ENCODE data around the gene LRRC25.

The LRRC25 gene

DNA sequence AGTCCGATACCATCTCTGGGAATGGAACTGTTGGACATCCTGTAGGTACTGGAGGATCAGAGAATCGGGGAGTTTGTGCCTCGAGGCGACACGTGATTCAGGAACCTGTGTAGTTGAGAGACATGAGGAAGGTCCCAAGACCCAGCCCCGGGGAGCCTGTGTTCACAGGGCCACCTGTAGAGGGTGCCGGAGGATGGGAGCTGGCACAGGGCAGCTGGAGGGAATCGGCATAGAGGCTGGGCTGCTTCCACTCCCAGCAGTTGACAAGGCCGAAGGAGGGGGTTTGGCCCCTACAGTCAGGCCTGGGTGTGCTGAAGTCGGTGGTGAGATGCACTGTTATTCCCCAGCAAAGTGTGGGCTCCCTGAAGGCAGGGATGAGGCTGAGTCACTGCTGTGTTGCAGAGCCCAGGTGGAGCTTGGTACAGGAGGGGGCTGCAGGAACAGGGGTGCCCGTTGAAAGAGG is 43.0 kb upstream of the LRRC25 start:
- DNase-seq, result no peak
- Mint-ChIP-seq H3K4me1 (peaks cover 55% of the 10 kb centered on the region), H3K27me3 (ENCODE audit: low read depth, poor library complexity) (peaks cover 4% of the 10 kb centered on the region), H3K4me3 (no peak overlapping the region), H3K9me3 (no peaks in the 10 kb centered on the region), H3K36me3 (ENCODE audit: low read depth) (peaks cover 13% of the 10 kb centered on the region), H3K27ac (peak overlapping the region; percentile 69)
- TF ChIP-seq, protein P1, sequence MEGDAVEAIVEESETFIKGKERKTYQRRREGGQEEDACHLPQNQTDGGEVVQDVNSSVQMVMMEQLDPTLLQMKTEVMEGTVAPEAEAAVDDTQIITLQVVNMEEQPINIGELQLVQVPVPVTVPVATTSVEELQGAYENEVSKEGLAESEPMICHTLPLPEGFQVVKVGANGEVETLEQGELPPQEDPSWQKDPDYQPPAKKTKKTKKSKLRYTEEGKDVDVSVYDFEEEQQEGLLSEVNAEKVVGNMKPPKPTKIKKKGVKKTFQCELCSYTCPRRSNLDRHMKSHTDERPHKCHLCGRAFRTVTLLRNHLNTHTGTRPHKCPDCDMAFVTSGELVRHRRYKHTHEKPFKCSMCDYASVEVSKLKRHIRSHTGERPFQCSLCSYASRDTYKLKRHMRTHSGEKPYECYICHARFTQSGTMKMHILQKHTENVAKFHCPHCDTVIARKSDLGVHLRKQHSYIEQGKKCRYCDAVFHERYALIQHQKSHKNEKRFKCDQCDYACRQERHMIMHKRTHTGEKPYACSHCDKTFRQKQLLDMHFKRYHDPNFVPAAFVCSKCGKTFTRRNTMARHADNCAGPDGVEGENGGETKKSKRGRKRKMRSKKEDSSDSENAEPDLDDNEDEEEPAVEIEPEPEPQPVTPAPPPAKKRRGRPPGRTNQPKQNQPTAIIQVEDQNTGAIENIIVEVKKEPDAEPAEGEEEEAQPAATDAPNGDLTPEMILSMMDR (IDR thresholded peaks at IDR 0.05), result no peak

GRCh38 chr19:18439910-18440237 is 42.5 kb upstream of the LRRC25 start:
- H3K4me3 Mint-ChIP-seq, result peak overlapping the region; percentile 66
- H3K36me3 Mint-ChIP-seq (ENCODE audit: low read depth), result peaks cover 13% of the 10 kb centered on the region
- no peak for DNase-seq
- peaks cover 4% of the 10 kb centered on the region for H3K27me3 Mint-ChIP-seq (ENCODE audit: low read depth, poor library complexity)
- peaks cover 56% of the 10 kb centered on the region for H3K4me1 Mint-ChIP-seq
- peak overlapping the region; percentile 94 for H3K27ac Mint-ChIP-seq
- TF ChIP-seq, protein P1 (IDR thresholded peaks at IDR 0.05), result no peak
- H3K9me3 Mint-ChIP-seq, result no peaks in the 10 kb centered on the region

DNA sequence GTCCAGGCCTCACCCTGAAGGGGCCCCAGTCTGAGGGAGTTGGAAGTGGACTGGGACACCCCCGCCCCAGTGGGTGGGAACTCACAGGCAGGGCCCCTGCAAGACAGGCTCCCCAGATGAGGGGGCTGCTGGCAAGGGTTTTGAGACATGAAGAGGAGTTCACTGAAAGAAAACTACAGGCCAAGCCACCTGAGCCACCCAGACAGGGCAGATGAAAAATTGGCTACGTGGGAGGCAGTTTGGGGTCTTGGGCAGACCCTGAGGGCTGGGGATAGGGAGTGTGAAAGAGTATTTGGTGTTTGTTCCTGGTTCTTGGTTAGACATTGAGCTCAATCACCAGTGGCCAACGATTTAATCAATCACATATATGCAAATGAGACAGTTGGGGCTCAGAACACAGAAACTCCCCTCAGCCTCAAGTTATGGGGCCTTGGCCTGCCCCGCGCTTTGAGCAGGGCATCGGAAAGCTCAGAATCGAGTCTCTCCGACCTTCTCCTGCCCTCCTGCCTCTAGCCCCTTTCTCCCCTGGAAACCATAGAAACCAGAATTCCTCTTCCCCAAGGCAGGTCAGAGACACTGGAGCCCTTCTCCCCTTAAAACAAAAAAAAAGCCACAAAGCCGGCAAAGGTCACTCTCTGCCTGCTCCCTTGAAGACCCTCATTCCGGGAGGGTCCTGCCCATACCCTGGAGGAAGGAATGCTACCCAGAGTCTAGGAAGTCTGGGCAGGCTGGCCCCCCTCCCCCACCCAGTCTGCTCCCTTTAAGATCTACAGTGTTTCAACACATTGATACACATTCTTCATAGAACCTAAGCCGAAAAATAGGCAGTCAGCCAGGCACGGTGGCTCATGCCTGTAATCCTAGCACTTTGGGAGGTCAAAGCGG is 41.8 kb upstream of the LRRC25 start:
- H3K4me3 Mint-ChIP-seq, result peak overlapping the region; percentile 66

DNA sequence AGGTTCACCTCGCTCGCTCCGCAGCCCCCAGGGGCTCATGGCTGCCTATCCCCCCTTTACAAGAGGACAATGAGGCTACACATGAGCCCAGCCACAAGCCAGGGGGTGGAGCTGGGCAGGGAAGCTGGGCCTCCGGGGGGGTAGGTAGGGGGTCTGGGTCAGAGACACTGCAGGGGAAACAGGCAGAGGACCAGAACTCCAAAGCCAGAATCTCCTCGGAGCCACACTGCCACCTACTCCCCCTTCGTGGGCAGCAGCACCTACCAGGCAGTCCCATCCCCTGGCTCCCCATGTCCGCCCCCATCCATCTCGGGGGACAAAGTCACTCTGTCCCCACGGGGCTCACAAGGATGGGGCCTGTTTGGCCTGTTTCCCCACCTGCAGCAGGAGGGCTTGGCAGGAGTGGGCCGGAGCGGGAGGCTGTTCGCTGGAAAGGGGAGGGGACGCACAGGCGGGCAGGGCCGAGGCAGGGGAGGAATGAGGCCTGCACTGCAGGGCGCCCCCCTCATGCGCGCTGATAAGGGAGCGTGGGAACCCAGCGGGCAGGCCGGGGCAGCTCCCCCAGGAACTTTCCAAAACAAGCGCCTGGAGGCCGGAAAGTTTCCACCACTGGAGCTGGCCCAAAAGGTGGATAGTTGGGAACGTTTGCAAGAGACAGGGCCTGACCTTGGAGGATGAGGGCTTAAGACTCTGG is 41.1 kb upstream of the LRRC25 start:
- peak; percentile 58 for DNase-seq
- peaks cover 8% of the 10 kb centered on the region for H3K27me3 Mint-ChIP-seq (ENCODE audit: low read depth, poor library complexity)
- no peaks in the 10 kb centered on the region for H3K9me3 Mint-ChIP-seq
- peak overlapping the region; percentile 66 for H3K4me3 Mint-ChIP-seq
- H3K4me1 Mint-ChIP-seq, result peaks cover 63% of the 10 kb centered on the region
- H3K27ac Mint-ChIP-seq, result peak overlapping the region; percentile 94
- TF ChIP-seq, protein P1 (IDR thresholded peaks at IDR 0.05), result no peak
- peaks cover 17% of the 10 kb centered on the region for H3K36me3 Mint-ChIP-seq (ENCODE audit: low read depth)

More for the DNA sequence above, 41.8 kb upstream of the LRRC25 start:
- Mint-ChIP-seq H3K9me3 (no peaks in the 10 kb centered on the region), H3K4me1 (peaks cover 62% of the 10 kb centered on the region), H3K27me3 (ENCODE audit: low read depth, poor library complexity) (peaks cover 8% of the 10 kb centered on the region), H3K27ac (peak overlapping the region; percentile 94), H3K36me3 (ENCODE audit: low read depth) (peaks cover 17% of the 10 kb centered on the region)
- TF ChIP-seq, protein P1 (IDR thresholded peaks at IDR 0.05), result no peak
- no peak for DNase-seq

GRCh38 chr19:18437491-18438330 is 40.3 kb upstream of the LRRC25 start, which contains the start of gene ISYNA1:
Gene ISYNA1, minus strand, starts transcription at chr19:18438133. Its CDS starts 154 bp downstream, at chr19:18437979.
- TF ChIP-seq, protein P1 (IDR thresholded peaks at IDR 0.05), result no peak
- peaks cover 8% of the 10 kb centered on the region for H3K27me3 Mint-ChIP-seq (ENCODE audit: low read depth, poor library complexity)
- H3K36me3 Mint-ChIP-seq (ENCODE audit: low read depth), result peaks cover 15% of the 10 kb centered on the region
- peak within 1 kb of the TSS; percentile 94 for H3K27ac Mint-ChIP-seq
- peak within 1 kb of the TSS; percentile 80 for H3K4me3 Mint-ChIP-seq
- H3K9me3 Mint-ChIP-seq, result no peaks in the 10 kb centered on the region
- peak; percentile 74 for DNase-seq
- peaks cover 56% of the 10 kb centered on the region for H3K4me1 Mint-ChIP-seq

Data from nephron progenitor cell (in vitro differentiated cells).